H9 (cell line): ENCODE measurements around the gene PLPPR5. TPM values are rescaled to one million over a fixed set of nuclear protein-coding genes. Genes with fewer than 3 reads are reported as not detected.

Experiments used
- DNase-seq: peaks from one replicate; pipeline ENCODE4 v3.0.0-alpha.2; 2017
- H2AFZ ChIP-seq: one replicate; pipeline ENCODE4 v1.6.1; 2013; ENCODE audit warnings: mild to moderate bottlenecking, low read length, control low read depth, moderate library complexity
- H2AK5ac ChIP-seq: 2 replicates; pipeline ENCODE4 v1.6.1; 2013; ENCODE audit warnings: low read length, control low read depth, mixed read lengths; ENCODE audit not compliant: insufficient read length
- H2BK120ac ChIP-seq: one replicate; pipeline ENCODE4 v1.6.1; 2013; ENCODE audit warnings: low read depth, mild to moderate bottlenecking, low read length, control low read depth, inconsistent platforms; ENCODE audit not compliant: poor library complexity, severe bottlenecking
- H2BK12ac ChIP-seq: 2 replicates; pipeline ENCODE4 v1.6.1; 2013; ENCODE audit warnings: low read length, control low read depth, mixed read lengths, low read depth; ENCODE audit not compliant: insufficient read length
- H2BK15ac ChIP-seq: 2 replicates; pipeline ENCODE4 v1.6.1; 2013; ENCODE audit warnings: low read depth, low read length, control low read depth
- H2BK20ac ChIP-seq: one replicate; pipeline ENCODE4 v1.6.1; 2013; ENCODE audit warnings: low read depth, mild to moderate bottlenecking, low read length, control low read depth, inconsistent platforms; ENCODE audit not compliant: poor library complexity, severe bottlenecking
- H2BK5ac ChIP-seq: 2 replicates; pipeline ENCODE4 v1.6.1; 2013; ENCODE audit warnings: low read length, control low read depth, mixed read lengths; ENCODE audit not compliant: insufficient read length
- H3K14ac ChIP-seq: 2 replicates; pipeline ENCODE4 v1.6.1; 2013; ENCODE audit warnings: low read length, control low read depth; ENCODE audit not compliant: insufficient read depth
- H3K18ac ChIP-seq: 2 replicates; pipeline ENCODE4 v1.6.1; 2013; ENCODE audit warnings: low read depth, mild to moderate bottlenecking, mixed read lengths, low read length, control low read depth; ENCODE audit not compliant: insufficient read length
- H3K23ac ChIP-seq: 2 replicates; pipeline ENCODE4 v1.6.1; 2013; ENCODE audit warnings: low read length, control low read depth, mixed read lengths, low read depth; ENCODE audit not compliant: insufficient read length
- H3K23me2 ChIP-seq: 2 replicates; pipeline ENCODE4 v1.6.1; 2013; ENCODE audit warnings: low read depth, mild to moderate bottlenecking, mixed read lengths, low read length, control low read depth; ENCODE audit not compliant: insufficient read length, poor library complexity, severe bottlenecking
- H3K27ac ChIP-seq: 2 replicates; pipeline ENCODE4 v1.5.1; 2013; ENCODE audit warnings: low read length, control low read depth, mixed read lengths, low read depth; ENCODE audit not compliant: insufficient read length
- H3K27me3 ChIP-seq: 2 replicates; pipeline ENCODE4 v1.6.1; 2013; ENCODE audit warnings: low read length, control low read depth, inconsistent platforms; ENCODE audit not compliant: insufficient read depth
- H3K4ac ChIP-seq: 2 replicates; pipeline ENCODE4 v1.6.1; 2013; ENCODE audit warnings: low read depth, mild to moderate bottlenecking, control low read depth, inconsistent platforms, low read length, moderate library complexity
- H3K4me1 ChIP-seq: 2 replicates; pipeline ENCODE4 v1.6.1; 2013; ENCODE audit warnings: low read length, control low read depth, inconsistent platforms; ENCODE audit not compliant: insufficient read depth
- H3K4me2 ChIP-seq: 2 replicates; pipeline ENCODE4 v1.6.1; 2013; ENCODE audit warnings: low read length, control low read depth, mixed read lengths; ENCODE audit not compliant: insufficient read length, insufficient read depth
- H3K56ac ChIP-seq: 2 replicates; pipeline ENCODE4 v1.6.1; 2013; ENCODE audit warnings: low read depth, mild to moderate bottlenecking, mixed read lengths, low read length, control low read depth; ENCODE audit not compliant: insufficient read length
- H3K79me1 ChIP-seq: 2 replicates; pipeline ENCODE4 v1.6.1; 2013; ENCODE audit warnings: low read depth, mild to moderate bottlenecking, moderate library complexity, low read length, control low read depth, inconsistent platforms; ENCODE audit not compliant: insufficient read depth, poor library complexity, severe bottlenecking
- H3K79me2 ChIP-seq: 2 replicates; pipeline ENCODE4 v1.6.1; 2013; ENCODE audit warnings: low read length, control low read depth, inconsistent platforms; ENCODE audit not compliant: insufficient read depth
- H3K9ac ChIP-seq: 2 replicates; pipeline ENCODE4 v1.6.1; 2013; ENCODE audit warnings: low read length, control low read depth, mixed read lengths; ENCODE audit not compliant: insufficient read length; ENCODE audit errors: extremely low read depth
- H3K9me3 ChIP-seq: one replicate; pipeline ENCODE4 v1.6.1; 2013; ENCODE audit warnings: low read depth, low read length, inconsistent platforms; ENCODE audit not compliant: control insufficient read depth
- H3T11ph ChIP-seq: one replicate; pipeline ENCODE4 v1.6.1; 2013; ENCODE audit warnings: mild to moderate bottlenecking, low read length, control low read depth, inconsistent platforms
- H4K20me1 ChIP-seq: one replicate; pipeline ENCODE4 v1.6.1; 2013; ENCODE audit not compliant: control insufficient read depth, insufficient read length, insufficient read depth
- H4K5ac ChIP-seq: 2 replicates; pipeline ENCODE4 v1.6.1; 2013; ENCODE audit warnings: low read depth, mild to moderate bottlenecking, mixed read lengths, low read length, control low read depth; ENCODE audit not compliant: insufficient read length
- H4K8ac ChIP-seq: replicated peaks from 2 replicates; pipeline ENCODE4 v1.6.1; 2013; ENCODE audit warnings: low read length, control low read depth, mixed read lengths, low read depth; ENCODE audit not compliant: insufficient read length
- H4K91ac ChIP-seq: 2 replicates; pipeline ENCODE4 v1.6.1; 2013; ENCODE audit warnings: low read depth, mild to moderate bottlenecking, moderate library complexity, mixed read lengths, low read length, control low read depth; ENCODE audit not compliant: insufficient read length
- H3K27ac Mint-ChIP-seq, 3 experiments: 2 replicates in 2 of 3; 3 replicates in 1 of 3; pipeline ENCODE4 v1.8.0; 2020 to 2021; ENCODE audit warnings: mixed read lengths in 3 of 3, mild to moderate bottlenecking in 1 of 3, moderate library complexity in 1 of 3
- H3K27me3 Mint-ChIP-seq: 2 replicates; pipeline ENCODE4 v1.8.0; 2021; ENCODE audit warnings: low read depth, mild to moderate bottlenecking, moderate library complexity, mixed read lengths
- H3K36me3 Mint-ChIP-seq, 3 experiments: 2 replicates in 2 of 3; 3 replicates in 1 of 3; pipeline ENCODE4 v1.8.0; 2020 to 2021; ENCODE audit warnings: low read depth in 3 of 3, mixed read lengths in 3 of 3; ENCODE audit not compliant: insufficient read depth in 1 of 3
- H3K4me1 Mint-ChIP-seq, 2 experiments: 2 replicates each; pipeline ENCODE4 v1.8.0; 2020; ENCODE audit warnings: mixed read lengths in 2 of 2
- H3K4me3 Mint-ChIP-seq, 2 experiments: 2 replicates in 1 of 2; 3 replicates in 1 of 2; pipeline ENCODE4 v1.8.0; 2020 to 2021; ENCODE audit warnings: mild to moderate bottlenecking in 2 of 2, mixed read lengths in 2 of 2, moderate library complexity in 1 of 2
- H3K9me3 Mint-ChIP-seq, 2 experiments: 2 replicates in 1 of 2; 3 replicates in 1 of 2; pipeline ENCODE4 v1.8.0; 2020; ENCODE audit warnings: mild to moderate bottlenecking in 2 of 2, mixed read lengths in 2 of 2, moderate library complexity in 1 of 2
- WGBS: extraction: QIAGEN DNeasy Blood & Tissue Kit; methylation state at CpG from one replicate; pipeline ENCODE4 v1.1.7; 2013; ENCODE audit warnings: missing lambda C conversion rate, low lambda C conversion rate, mixed read lengths; ENCODE audit not compliant: insufficient read length; ENCODE audit errors: extremely low coverage; 5-methylcytosine and 5-hydroxymethylcytosine counted together
- total RNA-seq: library from RNA; stranded (reverse); gene quantifications from 2 replicates; pipeline ENCODE4 v1.2.1, GENCODE V29; 2021
- TF ChIP-seq, protein P1 (sequence below): fragments of 200-600 bp; sonication (generic); conservative IDR thresholded peaks from 3 replicates; pipeline ENCODE4 v1.8.0; 2021; ENCODE audit warnings: antibody characterized with exemption, mild to moderate bottlenecking

The PLPPR5 gene
- total RNA-seq, 1 experiment from 2014 or later, result 1.4 TPM

DNA sequence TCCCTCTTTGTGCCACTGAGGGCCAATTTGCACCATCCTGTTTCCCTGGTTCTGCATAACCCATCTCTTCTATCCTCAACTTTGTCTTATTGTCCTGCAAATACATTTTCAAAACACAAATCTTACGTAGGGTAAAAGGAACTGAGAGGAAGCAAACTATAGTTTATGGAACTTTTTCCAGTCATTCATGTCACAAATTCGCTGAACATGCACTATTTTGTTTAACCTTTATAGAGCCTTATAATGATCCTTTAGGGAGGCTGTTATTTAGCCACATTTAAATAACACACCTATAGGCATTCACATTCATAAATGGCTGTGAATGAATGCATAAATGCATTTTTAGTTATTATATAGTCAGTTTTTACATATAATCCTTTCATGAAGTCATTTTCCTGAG, 85.0 kb downstream of the PLPPR5 start:
- Histone ChIP-seq H3K14ac (no peak overlapping the region), H4K91ac (no peak overlapping the region), H3K79me1 (no peaks in the 10 kb centered on the region), H3K18ac (no peak overlapping the region), H4K8ac (no peak overlapping the region), H3K27ac (no peak overlapping the region), H3K79me2 (no peaks in the 10 kb centered on the region), H3K27me3 (no peaks in the 10 kb centered on the region), H3K23me2 (no peaks in the 10 kb centered on the region), H3K9ac (no peak overlapping the region), H3K23ac (no peak overlapping the region), H2BK120ac (no peak overlapping the region), H3T11ph (no peak overlapping the region), H4K5ac (no peak overlapping the region), H2BK20ac (no peak overlapping the region), H2AFZ (no peak overlapping the region), H3K56ac (no peak overlapping the region), H3K4me1 (no peaks in the 10 kb centered on the region), H2AK5ac (no peak overlapping the region), H3K9me3 (no peaks in the 10 kb centered on the region), H2BK15ac (no peak overlapping the region), H2BK12ac (no peak overlapping the region), H3K4ac (no peak overlapping the region), H2BK5ac (no peak overlapping the region), H3K4me2 (no peak overlapping the region), H4K20me1 (no peaks in the 10 kb centered on the region)
- H3K4me3 Mint-ChIP-seq, result no peak overlapping the region
- DNase-seq, result no peak
- no peaks in the 10 kb centered on the region for H3K36me3 Mint-ChIP-seq
- H3K27me3 Mint-ChIP-seq, result no peaks in the 10 kb centered on the region
- TF ChIP-seq, protein P1, sequence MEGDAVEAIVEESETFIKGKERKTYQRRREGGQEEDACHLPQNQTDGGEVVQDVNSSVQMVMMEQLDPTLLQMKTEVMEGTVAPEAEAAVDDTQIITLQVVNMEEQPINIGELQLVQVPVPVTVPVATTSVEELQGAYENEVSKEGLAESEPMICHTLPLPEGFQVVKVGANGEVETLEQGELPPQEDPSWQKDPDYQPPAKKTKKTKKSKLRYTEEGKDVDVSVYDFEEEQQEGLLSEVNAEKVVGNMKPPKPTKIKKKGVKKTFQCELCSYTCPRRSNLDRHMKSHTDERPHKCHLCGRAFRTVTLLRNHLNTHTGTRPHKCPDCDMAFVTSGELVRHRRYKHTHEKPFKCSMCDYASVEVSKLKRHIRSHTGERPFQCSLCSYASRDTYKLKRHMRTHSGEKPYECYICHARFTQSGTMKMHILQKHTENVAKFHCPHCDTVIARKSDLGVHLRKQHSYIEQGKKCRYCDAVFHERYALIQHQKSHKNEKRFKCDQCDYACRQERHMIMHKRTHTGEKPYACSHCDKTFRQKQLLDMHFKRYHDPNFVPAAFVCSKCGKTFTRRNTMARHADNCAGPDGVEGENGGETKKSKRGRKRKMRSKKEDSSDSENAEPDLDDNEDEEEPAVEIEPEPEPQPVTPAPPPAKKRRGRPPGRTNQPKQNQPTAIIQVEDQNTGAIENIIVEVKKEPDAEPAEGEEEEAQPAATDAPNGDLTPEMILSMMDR, result no peak
- no peaks in the 10 kb centered on the region for H3K9me3 Mint-ChIP-seq
- no peak overlapping the region for H3K27ac Mint-ChIP-seq
- WGBS, result no CpG with 5 or more reads among the region's 2 CpGs
- H3K4me1 Mint-ChIP-seq, result no peaks in the 10 kb centered on the region
